HG03342 (cell line): Measurements from ENCODE around the gene AJAP1.

Experiments
- ATAC-seq: cut with Tn5 transposase; IDR thresholded peaks from one replicate; pipeline ENCODE4 v1.9.1; 2021; ENCODE audit warnings: mild to moderate bottlenecking, moderate library complexity; ENCODE audit not compliant: unreplicated experiment

The AJAP1 gene

DNA sequence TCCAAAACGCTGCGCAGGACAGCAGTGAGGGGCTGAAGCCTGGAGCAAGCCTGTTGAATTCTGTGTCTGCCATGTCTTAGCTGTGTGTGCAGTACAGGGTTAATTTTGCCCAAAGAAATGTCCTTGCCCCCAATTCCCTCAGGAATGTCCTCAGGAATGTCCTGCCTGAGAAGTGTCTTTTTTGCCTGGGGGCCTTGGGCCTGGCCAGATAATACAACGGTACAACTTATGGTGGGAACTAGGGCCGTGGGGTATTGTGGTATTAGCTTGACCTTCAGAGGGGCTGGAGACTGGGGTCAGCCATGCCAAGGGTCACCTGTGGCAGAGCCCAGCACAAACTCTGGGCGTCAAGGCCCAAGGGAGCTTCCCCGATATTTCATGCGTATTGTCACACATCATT lies 107.7 kb downstream of the AJAP1 start:
- ATAC-seq: no peak

GRCh38 chr1:4767308-4767707 lies 112.9 kb downstream of the AJAP1 start:
- ATAC-seq: no peak

- ATAC-seq: no peak
Measured at GRCh38 chr1:4768553-4768952, 114.1 kb downstream of the AJAP1 start.

DNA sequence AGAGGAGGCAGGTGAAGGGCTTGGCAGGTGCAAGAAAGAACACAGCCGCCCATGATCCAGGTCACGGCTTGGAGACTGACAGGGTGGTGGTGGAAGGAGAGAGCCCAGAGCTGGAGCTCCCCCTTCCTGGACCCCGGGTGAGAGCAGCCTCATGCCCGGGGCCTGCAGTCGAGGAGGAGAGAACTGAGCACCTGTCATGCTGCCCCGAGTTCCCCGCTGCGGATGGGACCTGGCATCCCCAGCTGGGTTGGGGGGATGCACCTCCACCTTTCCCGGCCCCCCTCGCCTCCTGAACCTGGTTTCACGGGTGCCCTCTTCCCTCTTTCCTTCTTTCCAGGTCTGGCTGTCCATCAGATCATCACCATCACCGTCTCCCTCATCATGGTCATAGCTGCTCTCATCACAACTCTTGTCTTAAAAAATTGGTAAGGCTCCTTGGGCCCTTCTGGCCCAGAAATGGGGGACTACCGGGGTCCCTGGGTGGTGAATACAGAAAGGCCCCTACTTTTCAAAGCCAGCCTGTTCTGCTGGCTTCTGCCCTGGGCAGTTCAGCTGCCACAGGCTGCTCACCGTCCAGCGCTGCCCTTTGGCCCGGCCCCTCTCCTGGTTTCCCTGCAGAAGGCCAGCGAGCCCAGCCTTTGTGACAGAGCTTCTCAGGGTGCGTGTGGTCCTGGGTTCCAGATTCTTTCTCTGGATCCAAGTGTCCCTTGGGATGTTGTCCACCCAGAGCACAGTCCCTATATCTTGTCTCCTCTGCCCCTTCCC lies 115.3 kb downstream of the AJAP1 start:
- ATAC-seq: no peak

DNA sequence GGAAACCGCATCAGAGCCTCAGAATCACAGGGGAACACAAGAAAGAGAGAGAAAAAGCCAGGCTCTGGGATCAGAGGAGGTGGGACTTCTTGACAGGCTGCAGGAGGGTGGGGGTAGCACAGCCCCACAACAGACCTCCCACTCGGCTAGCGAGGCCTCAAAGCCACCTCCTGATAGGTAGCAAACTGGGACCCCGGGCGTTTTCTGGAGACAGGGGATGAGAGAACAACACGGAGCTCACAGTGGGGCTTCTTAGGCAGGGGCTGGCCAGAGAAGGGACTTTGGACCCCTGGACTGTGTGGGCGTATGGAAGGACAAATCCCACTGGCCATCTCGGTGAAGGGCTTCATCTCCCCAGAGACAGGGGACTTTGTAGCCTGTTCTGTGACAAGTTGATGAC lies 116.3 kb downstream of the AJAP1 start:
- no peak for ATAC-seq

DNA sequence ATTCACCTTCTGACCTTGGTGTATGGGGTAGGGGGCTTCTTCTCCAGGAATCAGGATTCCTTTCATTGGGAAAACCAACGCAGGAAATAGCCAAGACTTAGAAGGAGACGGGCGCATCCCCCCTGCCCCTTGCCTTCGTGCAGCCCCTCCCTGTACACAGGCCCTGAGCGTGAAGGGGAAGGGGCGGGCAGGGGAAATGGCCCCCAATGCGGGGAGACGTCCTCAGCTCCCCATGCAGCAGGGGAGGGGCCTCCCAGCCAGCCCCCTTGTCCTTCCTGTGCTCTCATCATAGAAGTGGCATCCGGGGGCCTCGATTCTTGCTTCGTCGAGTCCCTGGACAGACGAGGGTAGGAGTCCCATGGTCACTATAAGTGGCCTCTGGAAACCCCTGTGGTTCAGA lies 116.9 kb downstream of the AJAP1 start:
- ATAC-seq: no peak

DNA sequence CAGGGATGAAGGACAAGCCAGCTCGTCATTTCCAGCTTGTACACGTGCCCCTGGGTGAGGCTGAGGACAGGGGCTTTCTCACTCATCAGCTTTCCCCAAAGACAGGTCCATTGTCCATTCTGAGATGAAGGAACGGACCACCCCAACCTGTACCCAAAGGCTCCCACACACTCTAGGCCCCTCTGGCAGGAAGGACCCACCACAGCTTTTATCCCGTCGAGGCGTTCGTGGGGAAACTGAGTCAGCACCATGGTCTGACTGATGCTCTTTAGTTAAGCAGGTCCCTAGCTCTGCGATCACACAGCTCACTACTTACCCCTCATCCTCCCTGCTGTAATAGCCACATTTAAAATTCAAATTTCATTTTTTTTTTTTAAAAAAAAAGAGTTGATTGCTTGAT lies 117.3 kb downstream of the AJAP1 start:
- no peak for ATAC-seq

DNA sequence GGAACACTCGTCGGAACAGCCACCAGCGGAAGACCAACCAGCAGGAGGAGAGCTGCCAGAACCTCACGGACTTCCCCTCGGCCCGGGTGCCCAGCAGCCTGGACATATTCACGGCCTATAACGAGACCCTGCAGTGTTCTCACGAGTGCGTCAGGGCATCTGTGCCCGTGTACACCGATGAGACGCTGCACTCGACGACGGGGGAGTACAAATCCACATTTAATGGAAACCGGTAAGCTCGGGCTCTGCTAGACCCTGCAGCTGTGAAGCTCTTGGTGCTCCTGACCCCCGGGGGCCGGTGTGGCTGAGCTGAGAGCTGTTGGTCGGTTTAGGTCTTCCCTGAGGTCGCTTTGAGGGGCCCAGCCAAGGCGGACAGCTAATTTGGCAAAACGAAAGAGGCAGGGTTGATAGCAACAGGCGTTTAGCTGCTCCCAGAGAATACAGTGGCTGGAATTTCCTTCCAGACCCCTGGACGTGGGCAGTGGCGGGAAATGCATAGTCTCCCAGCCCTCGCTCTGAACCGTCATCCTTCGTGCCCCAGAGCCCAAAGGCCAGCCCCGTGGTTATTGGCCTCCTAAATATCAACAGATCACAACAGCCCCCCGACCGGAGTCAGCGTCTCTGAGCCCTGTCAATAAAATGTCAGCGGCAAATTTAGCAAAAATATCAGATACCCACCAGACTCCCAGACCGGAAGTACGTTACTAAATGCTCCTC lies 118.0 kb downstream of the AJAP1 start:
- no peak for ATAC-seq

- no peak for ATAC-seq
Measured at GRCh38 chr1:4773226-4773625, 118.8 kb downstream of the AJAP1 start.

- ATAC-seq: no peak
Measured at GRCh38 chr1:4775506-4775905, 121.1 kb downstream of the AJAP1 start.

DNA sequence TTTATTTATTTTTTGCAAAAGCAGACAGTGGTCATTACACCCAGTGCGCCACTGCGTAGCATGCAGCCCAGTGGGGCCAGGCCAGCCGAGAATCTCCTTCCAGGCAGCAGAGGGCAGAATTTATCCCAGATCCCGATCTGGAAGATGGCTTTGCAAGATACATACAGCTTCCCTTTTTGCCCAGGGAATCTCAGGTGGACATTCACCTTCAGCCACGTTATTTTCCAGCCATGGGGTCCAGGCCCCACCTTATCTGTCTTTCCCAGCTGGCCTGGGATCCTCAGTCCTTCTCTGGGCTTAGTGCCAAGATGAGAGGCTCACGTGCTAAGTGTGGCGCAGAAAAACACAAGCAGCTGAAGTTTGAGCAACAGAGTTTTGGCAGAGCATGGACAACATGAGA lies 123.6 kb downstream of the AJAP1 start:
- ATAC-seq: no peak

GRCh38 chr1:4781646-4782045 lies 127.2 kb downstream of the AJAP1 start:
- ATAC-seq: no peak

- ATAC-seq: no peak
Measured at GRCh38 chr1:4784761-4785160, 130.4 kb downstream of the AJAP1 start.

DNA sequence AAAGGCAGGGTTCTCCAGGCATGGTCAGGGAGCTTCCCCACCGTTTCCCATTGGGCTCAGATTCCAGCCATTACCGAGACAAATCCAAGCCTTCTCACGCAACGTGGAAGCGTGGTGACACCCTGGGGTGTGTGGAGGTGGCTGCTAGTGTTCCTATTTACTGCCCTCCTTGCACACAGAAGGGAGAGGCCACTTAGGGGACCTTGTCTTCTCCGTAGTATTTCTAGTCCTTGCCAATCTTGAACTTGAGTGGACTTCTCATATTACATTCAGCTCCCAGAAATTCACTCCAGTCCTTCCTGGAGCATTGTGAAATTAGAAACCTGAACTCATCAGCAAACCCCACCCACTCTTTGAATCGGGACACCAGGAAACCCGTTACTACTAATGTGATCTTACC lies 131.6 kb downstream of the AJAP1 start:
- ATAC-seq: no peak

DNA sequence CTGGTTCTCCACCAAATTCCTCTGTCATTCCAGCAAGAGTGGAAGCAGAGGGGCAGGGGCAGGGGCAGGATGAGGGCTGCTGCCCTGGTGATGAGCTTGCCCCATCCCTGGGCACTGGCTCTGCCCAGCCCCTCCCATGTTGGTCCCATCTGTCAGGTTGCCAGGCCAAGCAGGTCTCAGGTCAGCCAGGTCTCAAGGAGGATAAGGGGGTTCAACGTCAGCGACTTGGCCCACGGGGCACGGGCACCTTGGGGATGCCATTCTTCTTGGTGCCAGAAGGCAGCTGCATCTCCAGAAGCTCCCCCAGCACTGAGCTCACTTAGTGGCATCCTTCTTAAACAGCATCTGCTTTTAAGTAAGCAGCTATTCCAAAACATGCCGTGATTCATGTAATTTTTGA lies 133.1 kb downstream of the AJAP1 start:
- no peak for ATAC-seq

GRCh38 chr1:4792565-4792964 lies 138.2 kb downstream of the AJAP1 start:
- no peak for ATAC-seq

DNA sequence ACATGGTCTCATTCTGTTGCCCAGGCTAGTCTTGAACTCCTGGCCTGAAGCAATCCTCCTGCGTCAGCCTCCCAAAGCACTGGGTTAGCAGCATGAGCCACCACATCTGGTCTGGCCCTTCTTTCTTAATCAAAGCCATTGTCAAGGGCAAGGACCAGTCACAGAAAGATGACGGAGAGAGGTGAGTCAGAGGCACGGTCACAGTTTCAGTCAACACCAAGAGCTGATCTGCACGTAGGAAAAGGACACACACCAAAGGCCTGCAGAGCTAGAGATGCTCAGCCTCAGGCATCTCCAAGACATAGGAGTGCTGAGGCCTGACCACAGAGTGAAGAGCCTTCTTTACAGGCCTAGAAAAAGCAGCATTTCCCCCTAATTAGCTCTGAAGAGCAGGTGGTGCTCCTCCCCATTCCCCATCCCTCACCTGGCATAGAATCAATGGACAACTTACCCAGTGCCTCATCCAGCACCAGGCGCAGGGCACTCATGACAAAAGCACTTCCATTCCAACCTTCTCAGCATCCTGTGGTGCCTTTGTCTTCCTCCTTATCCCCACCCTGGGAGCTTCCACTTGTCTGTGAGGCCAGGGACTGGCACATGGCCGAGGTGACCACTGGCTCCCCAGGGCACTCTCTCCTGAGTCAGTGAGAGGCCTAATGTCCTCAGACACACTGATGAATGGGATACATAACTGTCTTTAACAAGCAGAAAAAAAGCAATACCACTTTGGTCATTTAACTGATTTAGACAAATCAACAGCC lies 139.8 kb downstream of the AJAP1 start:
- no peak for ATAC-seq

DNA sequence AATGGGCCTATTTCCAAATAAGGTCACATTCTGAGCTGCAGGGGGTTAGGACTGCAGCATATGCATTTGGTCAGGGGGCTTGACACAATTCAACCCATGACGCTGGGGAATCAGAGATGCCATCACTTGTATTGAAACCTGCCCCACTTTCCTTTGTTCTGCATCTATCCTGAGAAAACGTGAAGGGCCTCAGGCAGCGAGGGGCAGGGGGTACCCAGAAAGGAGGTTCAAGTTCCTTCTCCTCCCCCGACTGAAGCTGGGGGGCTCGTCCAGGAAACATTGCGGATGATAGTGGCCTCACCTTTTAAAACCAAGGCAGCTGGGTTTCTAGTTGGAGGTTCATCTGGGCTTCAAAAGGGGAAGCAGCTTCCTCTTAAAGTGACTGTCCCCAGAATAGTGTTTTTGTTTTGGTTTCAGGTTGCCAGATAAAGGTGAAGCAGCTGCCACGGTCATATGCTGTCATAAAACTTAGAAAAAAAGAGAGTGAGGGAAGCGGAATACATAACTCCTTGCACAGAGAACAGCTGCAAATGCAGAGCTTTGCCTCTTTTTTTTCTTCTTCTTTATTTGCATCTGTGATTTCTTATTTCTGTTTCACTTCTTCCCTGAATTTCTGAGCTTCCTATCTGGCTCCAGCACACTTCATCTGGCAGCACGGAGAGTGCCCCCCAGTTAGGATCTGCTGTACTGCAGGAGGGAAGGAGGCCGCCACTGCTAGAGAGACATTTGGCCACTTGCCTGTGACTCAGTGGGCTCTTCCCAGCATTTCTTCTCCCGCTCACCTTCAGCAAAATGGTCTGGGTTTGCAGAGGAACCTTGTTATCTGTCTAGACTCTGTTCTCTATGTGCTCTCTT lies 142.0 kb downstream of the AJAP1 start:
- peak; percentile 72 for ATAC-seq

- ATAC-seq: peak; percentile 34
Measured at GRCh38 chr1:4797016-4797410, 142.6 kb downstream of the AJAP1 start.

DNA sequence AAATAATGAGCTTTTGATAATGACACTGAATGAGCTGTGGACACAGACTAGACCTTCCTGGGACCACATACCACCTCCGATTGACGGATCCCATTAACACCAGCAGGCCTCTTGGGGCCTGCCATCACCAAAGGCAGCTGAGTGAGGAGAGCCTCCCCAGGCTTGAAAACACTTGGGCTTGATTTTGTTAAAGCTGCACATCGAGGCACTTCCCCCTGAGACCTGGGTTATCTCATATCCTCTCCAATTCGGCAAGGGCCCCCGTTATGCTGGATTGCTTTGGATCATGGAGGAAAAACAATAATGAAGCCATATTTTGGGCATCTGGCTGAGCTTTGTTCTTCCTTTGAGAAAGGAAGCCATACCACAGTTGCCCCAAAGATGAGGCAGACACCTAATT lies 143.0 kb downstream of the AJAP1 start:
- no peak for ATAC-seq
